ENCODE results near the gene SYNJ1. TPM values are rescaled to one million over a fixed set of nuclear protein-coding genes. Genes with fewer than 3 reads are reported as not detected.

Gene SYNJ1
- total and polyA plus RNA-seq, 2 of the 13 experiments (the other 11 are each of a cell fraction or from before 2014, with no cell fraction given), result 2.0 to 2.7 TPM

DNA sequence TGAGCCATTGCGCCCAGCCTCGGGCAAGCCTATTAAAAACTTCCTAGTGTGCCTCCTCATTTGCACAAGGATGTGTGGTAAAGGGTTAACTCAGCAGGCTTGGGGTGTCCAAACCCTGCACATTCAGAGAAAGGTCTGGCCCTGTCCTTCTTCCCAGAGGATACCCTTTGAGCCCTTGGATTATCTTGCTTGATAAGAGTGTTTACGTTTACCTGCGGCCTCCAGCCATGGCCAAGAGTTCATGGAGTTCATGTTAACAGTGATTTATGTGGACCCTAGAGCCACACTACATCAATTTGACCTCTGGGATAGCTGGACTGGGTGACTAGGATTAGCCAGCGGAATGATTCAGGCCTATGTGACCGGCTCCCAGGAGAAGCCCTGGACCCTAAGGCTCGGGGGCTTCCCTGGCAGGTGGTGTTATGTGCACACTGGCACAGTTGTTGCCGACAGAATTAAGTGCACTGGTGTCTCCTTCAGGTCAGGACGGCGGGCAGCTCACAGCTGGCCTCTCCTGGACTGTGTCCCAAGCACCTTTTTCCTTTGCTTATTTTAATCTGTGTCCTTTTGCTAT, 134.8 kb downstream of the SYNJ1 start (continued):
- TF ChIP-seq NCOR1 (IDR thresholded peaks at IDR 0.05; ENCODE audit: borderline replicate concordance, low read length) (peak; percentile 87; the same call in 1 of the 2 replicates), ELF4 (CRISPR knock-in tag; IDR thresholded peaks at IDR 0.05; ENCODE audit: borderline replicate concordance) (0 out of 2 replicates have a peak, but pooled peaks have one; percentile 36), HNF4A (CRISPR knock-in tag; IDR thresholded peaks at IDR 0.05) (peak; percentile 100), HMG20B (CRISPR knock-in tag; conservative IDR thresholded peaks at IDR 0.05) (peak; percentile 100), ZZZ3 (CRISPR knock-in tag; IDR thresholded peaks at IDR 0.05; ENCODE audit: borderline replicate concordance) (no peak), TEAD3 (CRISPR knock-in tag; optimal IDR thresholded peaks at IDR 0.05; ENCODE audit: borderline replicate concordance) (peak; percentile 90), ZNF232 (CRISPR knock-in tag; IDR thresholded peaks at IDR 0.05; ENCODE audit: borderline replicate concordance) (no peak; the same call in 1 of the 2 replicates), HMGA1 (CRISPR knock-in tag; conservative IDR thresholded peaks at IDR 0.05) (no peak), MLLT10 (CRISPR knock-in tag; IDR thresholded peaks at IDR 0.05) (no peak), ZNF12 (CRISPR knock-in tag; IDR thresholded peaks at IDR 0.05) (peak; percentile 67; the same call in 1 of the 2 replicates), MYNN (CRISPR knock-in tag; IDR thresholded peaks at IDR 0.05; ENCODE audit: low read depth) (no peak), MED8 (CRISPR knock-in tag; IDR thresholded peaks at IDR 0.05; ENCODE audit: insufficient replicate concordance) (no peak), PHF21A (CRISPR knock-in tag; IDR thresholded peaks at IDR 0.05) (peak; percentile 100), ZNF496 (CRISPR knock-in tag; IDR thresholded peaks at IDR 0.05; ENCODE audit: insufficient replicate concordance) (no peak), ZNF136 (CRISPR knock-in tag; IDR thresholded peaks at IDR 0.05; ENCODE audit: low read depth) (peak; percentile 87; the same call in 1 of the 2 replicates), ZKSCAN8 (CRISPR knock-in tag; IDR thresholded peaks at IDR 0.05; ENCODE audit: borderline replicate concordance) (peak; percentile 83), ZNF205 (CRISPR knock-in tag; IDR thresholded peaks at IDR 0.05) (peak; percentile 57; the same call in 1 of the 2 replicates), DR1 (CRISPR knock-in tag; IDR thresholded peaks at IDR 0.05) (no peak), ZNF143 (CRISPR knock-in tag; IDR thresholded peaks at IDR 0.05) (0 out of 2 replicates have a peak, but pooled peaks have one; percentile 26)
- TF ChIP-seq, protein P1, sequence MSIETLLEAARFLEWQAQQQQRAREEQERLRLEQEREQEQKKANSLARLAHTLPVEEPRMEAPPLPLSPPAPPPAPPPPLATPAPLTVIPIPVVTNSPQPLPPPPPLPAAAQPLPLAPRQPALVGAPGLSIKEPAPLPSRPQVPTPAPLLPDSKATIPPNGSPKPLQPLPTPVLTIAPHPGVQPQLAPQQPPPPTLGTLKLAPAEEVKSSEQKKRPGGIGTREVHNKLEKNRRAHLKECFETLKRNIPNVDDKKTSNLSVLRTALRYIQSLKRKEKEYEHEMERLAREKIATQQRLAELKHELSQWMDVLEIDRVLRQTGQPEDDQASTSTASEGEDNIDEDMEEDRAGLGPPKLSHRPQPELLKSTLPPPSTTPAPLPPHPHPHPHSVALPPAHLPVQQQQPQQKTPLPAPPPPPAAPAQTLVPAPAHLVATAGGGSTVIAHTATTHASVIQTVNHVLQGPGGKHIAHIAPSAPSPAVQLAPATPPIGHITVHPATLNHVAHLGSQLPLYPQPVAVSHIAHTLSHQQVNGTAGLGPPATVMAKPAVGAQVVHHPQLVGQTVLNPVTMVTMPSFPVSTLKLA (IDR thresholded peaks at IDR 0.05), result no peak
- TF ChIP-seq, protein P2, sequence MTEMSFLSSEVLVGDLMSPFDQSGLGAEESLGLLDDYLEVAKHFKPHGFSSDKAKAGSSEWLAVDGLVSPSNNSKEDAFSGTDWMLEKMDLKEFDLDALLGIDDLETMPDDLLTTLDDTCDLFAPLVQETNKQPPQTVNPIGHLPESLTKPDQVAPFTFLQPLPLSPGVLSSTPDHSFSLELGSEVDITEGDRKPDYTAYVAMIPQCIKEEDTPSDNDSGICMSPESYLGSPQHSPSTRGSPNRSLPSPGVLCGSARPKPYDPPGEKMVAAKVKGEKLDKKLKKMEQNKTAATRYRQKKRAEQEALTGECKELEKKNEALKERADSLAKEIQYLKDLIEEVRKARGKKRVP (CRISPR knock-in tag; IDR thresholded peaks at IDR 0.05), result 0 out of 4 replicates have a peak, but pooled peaks of 1 of the 2 experiments have one; percentile 22
- TF ChIP-seq, protein P3, sequence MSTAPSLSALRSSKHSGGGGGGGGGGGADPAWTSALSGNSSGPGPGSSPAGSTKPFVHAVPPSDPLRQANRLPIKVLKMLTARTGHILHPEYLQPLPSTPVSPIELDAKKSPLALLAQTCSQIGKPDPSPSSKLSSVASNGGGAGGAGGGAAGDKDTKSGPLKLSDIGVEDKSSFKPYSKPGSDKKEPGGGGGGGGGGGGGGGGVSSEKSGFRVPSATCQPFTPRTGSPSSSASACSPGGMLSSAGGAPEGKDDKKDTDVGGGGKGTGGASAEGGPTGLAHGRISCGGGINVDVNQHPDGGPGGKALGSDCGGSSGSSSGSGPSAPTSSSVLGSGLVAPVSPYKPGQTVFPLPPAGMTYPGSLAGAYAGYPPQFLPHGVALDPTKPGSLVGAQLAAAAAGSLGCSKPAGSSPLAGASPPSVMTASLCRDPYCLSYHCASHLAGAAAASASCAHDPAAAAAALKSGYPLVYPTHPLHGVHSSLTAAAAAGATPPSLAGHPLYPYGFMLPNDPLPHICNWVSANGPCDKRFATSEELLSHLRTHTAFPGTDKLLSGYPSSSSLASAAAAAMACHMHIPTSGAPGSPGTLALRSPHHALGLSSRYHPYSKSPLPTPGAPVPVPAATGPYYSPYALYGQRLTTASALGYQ (CRISPR knock-in tag; IDR thresholded peaks at IDR 0.05), result peak; percentile 98
- TF ChIP-seq, protein P4, sequence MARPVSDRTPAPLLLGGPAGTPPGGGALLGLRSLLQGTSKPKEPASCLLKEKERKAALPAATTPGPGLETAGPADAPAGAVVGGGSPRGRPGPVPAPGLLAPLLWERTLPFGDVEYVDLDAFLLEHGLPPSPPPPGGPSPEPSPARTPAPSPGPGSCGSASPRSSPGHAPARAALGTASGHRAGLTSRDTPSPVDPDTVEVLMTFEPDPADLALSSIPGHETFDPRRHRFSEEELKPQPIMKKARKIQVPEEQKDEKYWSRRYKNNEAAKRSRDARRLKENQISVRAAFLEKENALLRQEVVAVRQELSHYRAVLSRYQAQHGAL (CRISPR knock-in tag; IDR thresholded peaks at IDR 0.05; ENCODE audit: not compliant biosample characterization), result no peak
- TF ChIP-seq, protein P5, sequence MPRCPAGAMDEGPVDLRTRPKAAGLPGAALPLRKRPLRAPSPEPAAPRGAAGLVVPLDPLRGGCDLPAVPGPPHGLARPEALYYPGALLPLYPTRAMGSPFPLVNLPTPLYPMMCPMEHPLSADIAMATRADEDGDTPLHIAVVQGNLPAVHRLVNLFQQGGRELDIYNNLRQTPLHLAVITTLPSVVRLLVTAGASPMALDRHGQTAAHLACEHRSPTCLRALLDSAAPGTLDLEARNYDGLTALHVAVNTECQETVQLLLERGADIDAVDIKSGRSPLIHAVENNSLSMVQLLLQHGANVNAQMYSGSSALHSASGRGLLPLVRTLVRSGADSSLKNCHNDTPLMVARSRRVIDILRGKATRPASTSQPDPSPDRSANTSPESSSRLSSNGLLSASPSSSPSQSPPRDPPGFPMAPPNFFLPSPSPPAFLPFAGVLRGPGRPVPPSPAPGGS (CRISPR knock-in tag; IDR thresholded peaks at IDR 0.05), result peak; percentile 91
